Endodermal cell (in vitro differentiated cells): ENCODE measurements around the gene TACC2. TPM values are rescaled to one million over a fixed set of nuclear protein-coding genes. Genes with fewer than 3 reads are reported as not detected.

ENCODE experiments used
- DNase-seq: peaks from one replicate; pipeline ENCODE4 v3.0.0-alpha.2; 2017
- H3K27ac ChIP-seq: 2 replicates; pipeline ENCODE4 v1.5.1; 2013; ENCODE audit warnings: mild to moderate bottlenecking, low read depth, low read length, moderate library complexity
- H3K27me3 ChIP-seq: 2 replicates; pipeline ENCODE4 v1.6.1; 2013; ENCODE audit warnings: mild to moderate bottlenecking, low read length, moderate library complexity; ENCODE audit not compliant: insufficient read depth, control insufficient read depth, poor library complexity, severe bottlenecking
- H3K36me3 ChIP-seq: 2 replicates; pipeline ENCODE4 v1.7.0; 2013; ENCODE audit warnings: mild to moderate bottlenecking, low read length, moderate library complexity; ENCODE audit not compliant: control insufficient read depth, insufficient read depth
- H3K4me1 ChIP-seq: one replicate; pipeline ENCODE4 v1.7.0; 2013; ENCODE audit warnings: low read length; ENCODE audit not compliant: control insufficient read depth, insufficient read depth
- H3K4me3 ChIP-seq: 2 replicates; pipeline ENCODE4 v1.5.1; 2013; ENCODE audit warnings: mild to moderate bottlenecking, low read length, moderate library complexity
- H3K9ac ChIP-seq: 2 replicates; pipeline ENCODE4 v1.6.1; 2013; ENCODE audit warnings: mild to moderate bottlenecking, low read length, moderate library complexity; ENCODE audit not compliant: poor library complexity, severe bottlenecking; ENCODE audit errors: extremely low read depth
- H3K9me3 ChIP-seq: 2 replicates; pipeline ENCODE4 v1.6.1; 2013; ENCODE audit warnings: mild to moderate bottlenecking, low read length, moderate library complexity; ENCODE audit not compliant: control insufficient read depth
- H3K27ac Mint-ChIP-seq: 2 replicates; pipeline ENCODE4 v1.8.0; 2020; ENCODE audit warnings: mixed read lengths
- H3K27me3 Mint-ChIP-seq: 2 replicates; pipeline ENCODE4 v1.8.0; 2021; ENCODE audit warnings: mild to moderate bottlenecking, mixed read lengths; ENCODE audit not compliant: insufficient read depth
- H3K36me3 Mint-ChIP-seq: 2 replicates; pipeline ENCODE4 v1.8.0; 2020; ENCODE audit warnings: low read depth, mixed read lengths
- H3K4me1 Mint-ChIP-seq: 2 replicates; pipeline ENCODE4 v1.8.0; 2020; ENCODE audit warnings: mixed read lengths
- H3K4me3 Mint-ChIP-seq: 2 replicates; pipeline ENCODE4 v1.8.0; 2020; ENCODE audit warnings: mild to moderate bottlenecking, moderate library complexity, mixed read lengths
- H3K9me3 Mint-ChIP-seq: 2 replicates; pipeline ENCODE4 v1.8.0; 2020; ENCODE audit warnings: mild to moderate bottlenecking, mixed read lengths
- CTCF ChIP-seq: fragments of 200-600 bp; sonication (generic); conservative IDR thresholded peaks from 2 replicates; pipeline ENCODE4 v1.5.0; 2021; ENCODE audit warnings: antibody characterized with exemption, mild to moderate bottlenecking
- WGBS, 2 experiments: methylation state at CpG; one replicate each; pipeline versions ENCODE4 v1.1.5 to v1.1.7; 2013; ENCODE audit warnings: missing lambda C conversion rate in 2 of 2, mixed read lengths in 1 of 2; ENCODE audit not compliant: insufficient coverage in 1 of 2, insufficient read length in 1 of 2; 5-methylcytosine and 5-hydroxymethylcytosine counted together
- total RNA-seq, 2 donors: library from RNA; stranded (reverse); fragmentation: NEBNext Ultra II Directional in 1 of 2; extraction: Animal tissue kit (Norgen Biotek cat#: 25700) in 1 of 2; gene quantifications; 2 replicates in 1 of 2; 3 replicates in 1 of 2; pipeline ENCODE4 v1.2.1, GENCODE V29; 2021

Gene TACC2
- total RNA-seq, 2 donors from 2014 or later = 24.5 to 34.1 TPM

DNA sequence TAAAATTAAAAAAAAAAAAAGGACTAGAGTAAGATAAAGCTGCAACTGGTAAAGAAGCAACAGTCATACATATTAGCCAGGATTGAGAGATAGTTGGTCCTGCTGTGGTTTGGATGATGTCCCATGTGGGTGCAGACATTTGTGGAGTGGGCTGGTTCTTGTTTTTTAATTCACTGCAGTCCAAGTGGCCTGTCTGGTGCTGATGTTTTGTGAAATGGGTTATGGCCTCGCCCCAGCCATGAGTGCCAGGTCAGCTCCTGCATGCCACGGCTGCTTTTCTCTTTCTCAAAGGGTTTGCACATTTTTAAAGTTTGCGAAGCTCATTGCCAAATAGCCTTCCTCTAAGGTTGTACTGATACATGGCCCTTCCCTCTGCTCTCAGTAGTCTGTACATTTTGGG is 268.1 kb downstream of the TACC2 start:
- Histone ChIP-seq H3K27ac (no peak overlapping the region), H3K4me1 (no peaks in the 10 kb centered on the region), H3K9ac (no peak overlapping the region), H3K9me3 (peaks cover 11% of the 10 kb centered on the region), H3K4me3 (no peak overlapping the region), H3K27me3 (no peaks in the 10 kb centered on the region), H3K36me3 (peaks cover 12% of the 10 kb centered on the region)
- no peak for TF ChIP-seq CTCF
- 94 to 100% methylated on average over 1 to 3 of the region's 3 CpGs for WGBS, 2 experiments
- Mint-ChIP-seq H3K36me3 (peaks cover 34% of the 10 kb centered on the region), H3K9me3 (peaks cover 7% of the 10 kb centered on the region), H3K27ac (no peak overlapping the region), H3K4me3 (no peak overlapping the region), H3K27me3 (no peaks in the 10 kb centered on the region), H3K4me1 (peaks cover 4% of the 10 kb centered on the region)
- peak; percentile 20 for DNase-seq

DNA sequence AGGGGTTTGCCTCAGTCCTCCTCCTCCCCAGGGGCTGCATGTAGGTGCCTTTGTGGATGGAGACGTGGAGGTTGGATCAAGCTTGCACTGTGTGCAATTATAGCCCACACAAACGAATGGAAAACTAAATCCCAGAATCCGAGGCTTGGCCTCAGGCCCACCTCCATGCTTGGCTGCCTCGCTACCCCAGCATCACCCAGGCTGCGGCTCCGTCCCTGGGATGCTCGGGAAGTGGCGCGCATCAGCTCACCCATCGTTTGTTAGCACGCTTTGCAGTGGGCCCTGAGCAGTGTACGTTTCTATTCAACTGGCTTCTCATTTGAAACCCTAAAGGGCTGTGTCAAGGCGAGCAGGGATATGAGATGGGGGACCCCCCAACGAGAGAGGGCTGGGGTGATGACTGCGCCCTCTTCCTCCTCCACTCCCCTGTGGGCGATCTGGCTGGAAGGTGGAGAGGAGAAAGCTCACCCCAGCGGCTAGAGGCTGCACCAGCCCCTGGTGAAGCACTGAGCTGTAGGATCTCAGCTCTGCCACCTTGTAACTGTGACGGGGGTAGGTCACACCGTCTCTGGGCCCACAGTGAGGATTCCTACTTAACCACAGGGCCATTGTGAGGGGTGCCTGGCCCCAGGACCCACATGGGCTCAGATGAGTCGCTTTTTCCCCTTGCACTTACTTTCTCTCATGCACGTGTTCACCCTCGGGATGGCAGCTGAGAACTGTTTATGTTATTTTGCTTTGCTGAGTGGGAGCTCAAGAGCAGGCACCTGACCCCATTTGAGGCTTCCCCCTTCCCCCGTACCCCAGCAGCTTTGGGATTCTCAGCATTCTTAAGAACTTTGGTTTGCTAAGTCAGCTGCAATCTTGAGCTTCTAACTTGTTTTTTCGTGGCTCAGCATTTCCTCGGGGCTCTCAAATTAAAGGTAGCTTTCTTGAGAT is 269.4 kb downstream of the TACC2 start:
- peak overlapping the region; percentile 78 for H3K27ac Mint-ChIP-seq

GRCh38 chr10:122259075-122259466 is 270.1 kb downstream of the TACC2 start:
- peaks cover 21% of the 10 kb centered on the region for H3K36me3 Mint-ChIP-seq
- 93% methylated on average over 4 of the region's 4 CpGs; no CpG with 5 or more reads in 1 of the 2 experiments for WGBS, 2 experiments
- H3K9me3 Mint-ChIP-seq = peaks cover 15% of the 10 kb centered on the region
- DNase-seq = peak; percentile 52
- Histone ChIP-seq H3K9me3 (peaks cover 24% of the 10 kb centered on the region), H3K27ac (no peak overlapping the region), H3K9ac (no peak overlapping the region), H3K4me1 (no peaks in the 10 kb centered on the region), H3K4me3 (no peak overlapping the region), H3K36me3 (peaks cover 13% of the 10 kb centered on the region), H3K27me3 (no peaks in the 10 kb centered on the region)
- H3K4me3 Mint-ChIP-seq = no peak overlapping the region
- H3K27me3 Mint-ChIP-seq = no peaks in the 10 kb centered on the region
- peaks cover 4% of the 10 kb centered on the region for H3K4me1 Mint-ChIP-seq
- TF ChIP-seq CTCF = no peak
- peak overlapping the region; percentile 78 for H3K27ac Mint-ChIP-seq

More for the DNA sequence above, 269.4 kb downstream of the TACC2 start:
- 83 to 84% methylated on average over 17 to 22 of the region's 25 CpGs for WGBS, 2 experiments
- peaks cover 15% of the 10 kb centered on the region for H3K9me3 Mint-ChIP-seq
- Histone ChIP-seq H3K4me1 (no peaks in the 10 kb centered on the region), H3K27me3 (no peaks in the 10 kb centered on the region), H3K9me3 (peaks cover 24% of the 10 kb centered on the region), H3K9ac (no peak overlapping the region), H3K27ac (no peak overlapping the region), H3K36me3 (peaks cover 18% of the 10 kb centered on the region), H3K4me3 (no peak overlapping the region)
- H3K36me3 Mint-ChIP-seq = peaks cover 27% of the 10 kb centered on the region
- H3K4me1 Mint-ChIP-seq = peaks cover 4% of the 10 kb centered on the region
- TF ChIP-seq CTCF = no peak
- H3K27me3 Mint-ChIP-seq = no peaks in the 10 kb centered on the region
- no peak overlapping the region for H3K4me3 Mint-ChIP-seq
- DNase-seq = peak; percentile 60
